Activated naive CD8-positive, alpha-beta T cell treated with anti-CD3 and anti-CD28 coated beads for 36 hours (primary cell): ENCODE results near the gene CREBZF. TPM values are rescaled to one million over a fixed set of nuclear protein-coding genes. Genes with fewer than 3 reads are reported as not detected.
"Not testable (repeated sequence)": the region's sequence is repeated elsewhere in the genome, so short reads cannot be mapped to it uniquely, and the experiment has no call there.

Source experiments
- DNase-seq: peaks from one replicate; pipeline ENCODE4 v3.0.0; 2021
- H3K27ac Mint-ChIP-seq: one replicate; pipeline ENCODE4 v1.8.0; 2022; ENCODE audit warnings: mild to moderate bottlenecking, moderate library complexity, mixed read lengths
- H3K27me3 Mint-ChIP-seq: one replicate; pipeline ENCODE4 v1.8.0; 2022; ENCODE audit warnings: mild to moderate bottlenecking, mixed read lengths
- H3K36me3 Mint-ChIP-seq: one replicate; pipeline ENCODE4 v1.8.0; 2021; ENCODE audit warnings: mild to moderate bottlenecking, mixed read lengths
- H3K4me1 Mint-ChIP-seq: one replicate; pipeline ENCODE4 v1.8.0; 2021; ENCODE audit warnings: mixed read lengths
- H3K4me3 Mint-ChIP-seq: one replicate; pipeline ENCODE4 v1.8.0; 2022; ENCODE audit warnings: mild to moderate bottlenecking, moderate library complexity, mixed read lengths
- H3K9me3 Mint-ChIP-seq: one replicate; pipeline ENCODE4 v1.8.0; 2022; ENCODE audit warnings: mixed read lengths
- total RNA-seq, 2 experiments: library from RNA; stranded (reverse); gene quantifications; one replicate each; pipeline ENCODE4 v1.2.3, GENCODE V29; 2021

CREBZF gene
- total RNA-seq, 2 experiments from 2014 or later = 38.1 to 38.4 TPM

GRCh38 chr11:85682330-85683305 is 17.7 kb upstream of the CREBZF start:
- Mint-ChIP-seq H3K9me3 (no peaks in the 10 kb centered on the region), H3K36me3 (peaks cover 5% of the 10 kb centered on the region), H3K27ac (peak overlapping the region; percentile 86), H3K4me3 (peak overlapping the region; percentile 82), H3K4me1 (peaks cover 11% of the 10 kb centered on the region), H3K27me3 (no peaks in the 10 kb centered on the region)
- peak; percentile 80 for DNase-seq

GRCh38 chr11:85680897-85681296 is 16.0 kb upstream of the CREBZF start:
- Mint-ChIP-seq H3K4me3 (no peak overlapping the region), H3K27me3 (no peaks in the 10 kb centered on the region), H3K36me3 (peaks cover 5% of the 10 kb centered on the region), H3K27ac (no peak overlapping the region), H3K4me1 (peaks cover 11% of the 10 kb centered on the region), H3K9me3 (no peaks in the 10 kb centered on the region)
- DNase-seq = no peak

- no peak for DNase-seq
- peaks cover 11% of the 10 kb centered on the region for H3K4me1 Mint-ChIP-seq
- peaks cover 5% of the 10 kb centered on the region for H3K36me3 Mint-ChIP-seq
- no peak overlapping the region for H3K4me3 Mint-ChIP-seq
- H3K27me3 Mint-ChIP-seq = no peaks in the 10 kb centered on the region
- H3K27ac Mint-ChIP-seq = no peak overlapping the region
- no peaks in the 10 kb centered on the region for H3K9me3 Mint-ChIP-seq
These were observed 14.6 kb upstream of the CREBZF start for GRCh38 chr11:85679576-85679975.

GRCh38 chr11:85673393-85673792 is 8.5 kb upstream of the CREBZF start:
- no peak overlapping the region for H3K4me3 Mint-ChIP-seq
- H3K36me3 Mint-ChIP-seq = no peaks in the 10 kb centered on the region
- no peaks in the 10 kb centered on the region for H3K9me3 Mint-ChIP-seq
- no peaks in the 10 kb centered on the region for H3K4me1 Mint-ChIP-seq
- H3K27me3 Mint-ChIP-seq = no peaks in the 10 kb centered on the region
- no peak overlapping the region for H3K27ac Mint-ChIP-seq
- no peak for DNase-seq

DNA sequence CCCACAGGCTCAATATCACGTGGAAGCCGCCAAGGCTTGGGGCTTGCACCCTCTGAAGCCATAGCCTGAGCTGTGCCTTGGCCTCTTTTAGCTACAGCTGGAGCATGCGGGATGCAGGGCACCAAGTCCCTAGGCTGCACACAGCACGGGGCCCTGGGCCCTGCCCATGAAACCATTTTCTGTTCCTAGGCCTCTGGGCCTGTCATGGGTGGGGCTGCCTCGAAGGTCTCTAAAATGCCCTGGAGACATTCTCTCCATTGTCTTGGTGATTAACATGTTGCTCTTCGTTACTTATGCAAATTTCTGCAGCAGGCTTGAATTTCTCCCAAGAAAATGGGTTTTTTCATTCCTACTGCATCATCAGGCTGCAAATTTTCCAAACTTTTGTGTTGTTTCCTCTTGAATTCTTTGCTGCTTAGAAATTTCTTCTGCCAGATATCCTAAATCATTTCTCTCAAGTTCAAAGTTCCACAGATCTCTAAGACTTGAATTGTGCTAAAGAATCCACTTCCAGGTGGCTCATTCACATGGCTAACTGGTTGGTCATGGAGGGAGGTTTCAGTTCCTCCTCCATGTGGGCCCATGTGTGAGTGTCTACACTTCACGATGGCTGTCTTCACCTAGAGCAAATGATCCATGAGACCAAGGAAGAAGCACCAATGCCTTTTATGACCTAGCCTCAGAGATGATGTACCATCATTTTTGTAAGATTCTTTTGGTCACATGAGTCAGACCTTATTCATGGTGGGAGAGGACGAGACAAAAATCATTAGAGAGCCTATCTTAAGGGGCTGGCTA is 7.4 kb upstream of the CREBZF start:
- H3K27ac Mint-ChIP-seq = no peak overlapping the region
- DNase-seq = no peak

GRCh38 chr11:85670949-85671663 is 6.2 kb upstream of the CREBZF start:
- not testable (repeated sequence) for H3K36me3 Mint-ChIP-seq, H3K4me3 Mint-ChIP-seq, DNase-seq, H3K27ac Mint-ChIP-seq, H3K27me3 Mint-ChIP-seq, H3K4me1 Mint-ChIP-seq, H3K9me3 Mint-ChIP-seq

More for the DNA sequence above, 7.4 kb upstream of the CREBZF start:
- Mint-ChIP-seq H3K4me3 (no peak overlapping the region), H3K36me3 (no peaks in the 10 kb centered on the region), H3K27me3 (no peaks in the 10 kb centered on the region), H3K4me1 (no peaks in the 10 kb centered on the region), H3K9me3 (no peaks in the 10 kb centered on the region)

DNA sequence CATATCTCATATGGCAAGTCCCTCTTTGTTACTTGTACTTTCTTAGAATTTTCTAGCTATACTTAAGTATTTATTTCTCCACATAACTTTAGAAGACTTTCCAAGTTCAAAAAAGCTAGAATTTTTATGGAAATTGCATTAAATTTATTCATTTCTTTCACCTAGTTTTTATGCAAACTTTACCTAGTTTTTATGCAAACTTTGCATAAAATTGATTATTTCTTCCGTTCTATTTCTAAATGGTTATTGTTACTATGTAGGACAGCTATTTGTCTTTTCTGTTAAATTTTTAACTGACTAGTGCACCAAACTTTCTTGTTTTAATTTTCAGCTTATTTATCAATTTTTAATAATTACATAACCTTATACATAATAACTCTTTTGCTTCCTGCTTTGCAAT is 3.2 kb upstream of the CREBZF start:
- no peak overlapping the region for H3K4me3 Mint-ChIP-seq
- H3K27me3 Mint-ChIP-seq = peaks cover 3% of the 10 kb centered on the region
- no peak overlapping the region for H3K27ac Mint-ChIP-seq
- peaks cover 10% of the 10 kb centered on the region for H3K36me3 Mint-ChIP-seq
- no peak for DNase-seq
- H3K9me3 Mint-ChIP-seq = no peaks in the 10 kb centered on the region
- peaks cover 8% of the 10 kb centered on the region for H3K4me1 Mint-ChIP-seq

DNA sequence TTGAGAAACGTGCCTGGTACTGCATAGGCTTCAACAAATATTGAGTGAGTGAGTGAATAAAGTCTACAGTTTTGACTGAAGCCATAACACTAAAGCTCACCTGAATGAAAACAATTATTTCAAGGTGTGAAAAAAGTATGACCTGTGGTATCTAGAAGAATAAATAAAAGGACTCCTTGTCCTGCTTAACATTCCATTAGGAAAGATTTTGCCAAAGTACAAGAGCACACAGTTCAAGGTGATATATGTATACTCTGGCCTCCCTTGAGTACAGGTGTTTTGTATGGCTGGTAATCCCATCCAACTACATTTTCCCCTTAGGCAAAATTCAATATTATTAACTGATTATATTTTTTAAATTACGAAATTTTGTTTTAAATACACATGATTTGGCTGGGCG is 1.8 kb upstream of the CREBZF start:
- no peak overlapping the region for H3K4me3 Mint-ChIP-seq

GRCh38 chr11:85665733-85666132 is 804 bp upstream of the CREBZF start:
- H3K36me3 Mint-ChIP-seq = peaks cover 24% of the 10 kb centered on the region
- peak overlapping the region; percentile 98 for H3K27ac Mint-ChIP-seq
- peak overlapping the region; percentile 98 for H3K4me3 Mint-ChIP-seq
- H3K27me3 Mint-ChIP-seq = peaks cover 3% of the 10 kb centered on the region
- peaks cover 16% of the 10 kb centered on the region for H3K4me1 Mint-ChIP-seq
- no peaks in the 10 kb centered on the region for H3K9me3 Mint-ChIP-seq
- DNase-seq = no peak

More for the DNA sequence above, 1.8 kb upstream of the CREBZF start:
- Mint-ChIP-seq H3K27me3 (peaks cover 3% of the 10 kb centered on the region), H3K27ac (no peak overlapping the region), H3K36me3 (peaks cover 15% of the 10 kb centered on the region), H3K4me1 (peaks cover 8% of the 10 kb centered on the region), H3K9me3 (no peaks in the 10 kb centered on the region)
- no peak for DNase-seq

- Mint-ChIP-seq H3K4me1 (peaks cover 32% of the 10 kb centered on the region), H3K9me3 (no peaks in the 10 kb centered on the region), H3K27ac (peak overlapping the region; percentile 98), H3K27me3 (peaks cover 3% of the 10 kb centered on the region), H3K4me3 (peak overlapping the region; percentile 98), H3K36me3 (peaks cover 36% of the 10 kb centered on the region)
- peak; percentile 88 for DNase-seq
These were observed 945 bp downstream of the CREBZF start for GRCh38 chr11:85663753-85664614.

- peaks cover 3% of the 10 kb centered on the region for H3K27me3 Mint-ChIP-seq
- no peak for DNase-seq
- H3K27ac Mint-ChIP-seq = peak overlapping the region; percentile 98
- peak overlapping the region; percentile 98 for H3K4me3 Mint-ChIP-seq
- H3K36me3 Mint-ChIP-seq = peaks cover 40% of the 10 kb centered on the region
- H3K9me3 Mint-ChIP-seq = no peaks in the 10 kb centered on the region
- H3K4me1 Mint-ChIP-seq = peaks cover 38% of the 10 kb centered on the region
These were observed 1.7 kb downstream of the CREBZF start for GRCh38 chr11:85663080-85663752.

- H3K27ac Mint-ChIP-seq = no peak overlapping the region
These were observed 2.8 kb downstream of the CREBZF start for GRCh38 chr11:85661972-85662664.

DNA sequence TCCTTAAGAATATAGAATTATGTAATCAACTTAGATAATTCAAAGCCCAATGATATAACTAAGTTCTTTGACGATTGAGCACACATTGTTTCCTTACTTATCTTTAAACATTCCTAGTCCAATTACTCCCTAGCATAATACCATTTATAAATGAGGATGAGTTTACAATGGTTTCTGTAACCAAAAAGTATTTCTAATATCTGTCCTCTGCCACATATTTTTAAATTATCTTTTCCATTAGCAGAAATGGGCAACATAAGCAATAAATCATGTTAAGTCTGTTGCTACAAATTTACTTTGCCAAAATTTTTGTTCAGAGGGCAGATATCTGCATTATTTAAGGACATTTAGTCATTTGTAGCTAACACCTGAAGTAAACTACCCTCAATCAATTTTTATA is 6.7 kb downstream of the CREBZF start:
- Mint-ChIP-seq H3K36me3 (peaks cover 38% of the 10 kb centered on the region), H3K4me3 (no peak overlapping the region), H3K27me3 (no peaks in the 10 kb centered on the region), H3K9me3 (no peaks in the 10 kb centered on the region), H3K4me1 (peaks cover 53% of the 10 kb centered on the region), H3K27ac (no peak overlapping the region)
- DNase-seq = no peak

More at GRCh38 chr11:85661972-85662664, 2.8 kb downstream of the CREBZF start:
- peaks cover 42% of the 10 kb centered on the region for H3K4me1 Mint-ChIP-seq
- no peaks in the 10 kb centered on the region for H3K9me3 Mint-ChIP-seq
- H3K36me3 Mint-ChIP-seq = peaks cover 42% of the 10 kb centered on the region
- peaks cover 3% of the 10 kb centered on the region for H3K27me3 Mint-ChIP-seq
- DNase-seq = no peak
- H3K4me3 Mint-ChIP-seq = peak overlapping the region; percentile 76
